GM18868 (cell line): ENCODE measurements around the gene KCNJ15.

Source experiments
- ATAC-seq: cut with Tn5 transposase; IDR thresholded peaks from one replicate; pipeline ENCODE4 v1.9.1; 2021; ENCODE audit warnings: mild to moderate bottlenecking, moderate library complexity; ENCODE audit not compliant: unreplicated experiment

KCNJ15 gene

DNA sequence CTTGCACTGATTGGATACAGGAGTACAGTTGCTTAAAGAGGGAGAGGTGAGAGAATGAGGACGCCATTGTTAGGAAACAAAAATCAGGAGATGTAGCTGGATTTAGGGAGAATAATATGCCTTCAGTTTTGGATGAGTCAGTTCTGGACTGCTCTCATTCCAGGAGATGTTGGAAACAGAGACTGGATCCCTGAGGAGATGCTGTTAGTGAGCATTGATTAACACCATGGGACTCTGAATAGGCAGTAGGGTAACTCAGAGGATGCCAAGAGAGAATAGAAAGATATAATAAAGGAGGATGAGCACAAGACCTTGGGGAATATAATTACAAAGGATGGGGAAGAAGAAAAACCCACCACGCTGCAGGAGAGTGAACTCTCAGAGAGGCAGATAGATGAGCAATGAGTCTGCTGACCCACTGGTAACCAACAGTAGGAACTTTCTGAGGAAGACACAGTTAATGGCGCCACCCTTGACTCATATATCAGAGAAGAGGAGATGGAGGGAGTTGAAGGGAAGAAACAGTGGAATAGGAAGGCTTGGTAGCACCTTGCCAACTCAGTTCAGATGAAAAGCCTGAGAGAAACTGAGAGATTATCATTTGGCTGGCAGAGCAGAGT, 10.5 kb downstream of the KCNJ15 start:
- ATAC-seq: no peak

DNA sequence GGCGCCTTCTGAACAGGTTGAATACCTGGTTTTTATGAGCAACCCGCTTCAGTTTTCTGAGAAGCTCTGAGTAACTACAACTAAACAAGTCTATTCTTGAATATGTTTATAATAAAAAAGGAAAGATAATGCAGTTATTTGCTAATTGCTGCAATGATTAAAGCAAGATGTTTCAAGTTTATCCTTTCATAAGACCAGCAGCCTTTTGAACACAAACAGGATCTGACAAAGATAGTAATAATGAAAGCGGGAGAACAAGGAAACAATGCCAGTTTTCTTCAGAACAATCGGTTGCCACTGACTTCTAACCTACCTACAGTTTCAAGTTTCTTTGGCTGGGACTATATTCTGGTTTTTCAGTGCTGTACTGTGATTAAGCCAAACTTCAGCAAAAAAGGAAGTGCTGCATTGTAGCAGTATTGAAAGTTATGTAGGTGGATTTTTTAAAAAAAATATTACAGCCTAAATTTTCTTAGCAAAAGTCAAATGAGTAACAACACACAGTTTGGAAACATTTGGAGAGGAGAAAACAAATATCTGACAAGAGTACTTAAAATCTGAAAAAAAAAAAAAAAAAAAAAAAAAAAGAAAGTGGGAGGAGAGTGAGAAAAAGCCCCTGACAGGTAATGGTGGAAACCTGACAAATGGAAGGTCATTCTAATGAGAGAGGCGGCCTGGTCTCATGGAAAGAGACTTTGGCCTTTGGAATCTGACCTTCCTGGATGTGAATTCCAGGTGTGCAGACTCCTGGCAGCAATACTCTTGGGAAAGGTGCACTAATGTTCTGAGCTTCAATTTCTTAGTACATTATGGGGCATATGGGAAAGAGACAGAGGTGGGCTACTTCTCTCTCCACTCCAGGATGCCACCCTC, 11.4 kb downstream of the KCNJ15 start:
- ATAC-seq: no peak

DNA sequence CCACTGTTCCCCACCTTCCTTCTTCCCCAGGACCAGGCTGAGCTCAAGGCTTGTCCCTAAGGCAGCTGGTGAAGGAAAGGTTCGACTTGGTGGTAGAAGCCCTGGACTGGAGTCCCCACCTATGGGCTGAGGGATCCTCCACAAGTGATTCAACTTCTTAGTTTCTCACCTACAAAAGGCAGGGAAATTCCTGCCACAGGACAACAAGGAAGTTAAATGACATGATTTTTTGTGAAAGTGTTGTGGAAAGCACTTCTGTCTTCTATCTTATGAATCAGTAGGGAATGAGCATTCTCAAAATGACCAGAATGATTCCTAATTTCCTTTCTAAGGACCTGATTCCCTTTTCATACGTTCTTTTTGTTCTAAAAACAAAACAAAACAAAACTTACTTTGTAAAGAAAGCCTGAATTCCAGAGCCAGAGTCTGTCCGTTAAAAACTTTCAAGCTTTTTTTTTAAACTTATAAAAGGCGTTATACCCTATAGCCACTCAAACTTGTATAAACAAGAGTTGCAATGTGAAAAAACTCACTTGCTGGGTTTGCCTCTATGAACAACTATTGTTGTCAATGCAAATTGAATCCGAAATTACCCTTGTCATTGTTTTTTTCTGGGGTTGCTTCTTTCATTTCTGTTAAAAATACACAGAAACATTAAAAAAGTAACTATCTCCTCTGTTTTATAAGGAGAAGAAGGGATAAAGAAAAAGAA, 12.2 kb downstream of the KCNJ15 start:
- ATAC-seq: peak; percentile 25

GRCh38 chr21:38269576-38269936, 12.8 kb downstream of the KCNJ15 start:
- peak; percentile 81 for ATAC-seq

- no peak for ATAC-seq
Observed at GRCh38 chr21:38272215-38272614, 15.4 kb downstream of the KCNJ15 start.

DNA sequence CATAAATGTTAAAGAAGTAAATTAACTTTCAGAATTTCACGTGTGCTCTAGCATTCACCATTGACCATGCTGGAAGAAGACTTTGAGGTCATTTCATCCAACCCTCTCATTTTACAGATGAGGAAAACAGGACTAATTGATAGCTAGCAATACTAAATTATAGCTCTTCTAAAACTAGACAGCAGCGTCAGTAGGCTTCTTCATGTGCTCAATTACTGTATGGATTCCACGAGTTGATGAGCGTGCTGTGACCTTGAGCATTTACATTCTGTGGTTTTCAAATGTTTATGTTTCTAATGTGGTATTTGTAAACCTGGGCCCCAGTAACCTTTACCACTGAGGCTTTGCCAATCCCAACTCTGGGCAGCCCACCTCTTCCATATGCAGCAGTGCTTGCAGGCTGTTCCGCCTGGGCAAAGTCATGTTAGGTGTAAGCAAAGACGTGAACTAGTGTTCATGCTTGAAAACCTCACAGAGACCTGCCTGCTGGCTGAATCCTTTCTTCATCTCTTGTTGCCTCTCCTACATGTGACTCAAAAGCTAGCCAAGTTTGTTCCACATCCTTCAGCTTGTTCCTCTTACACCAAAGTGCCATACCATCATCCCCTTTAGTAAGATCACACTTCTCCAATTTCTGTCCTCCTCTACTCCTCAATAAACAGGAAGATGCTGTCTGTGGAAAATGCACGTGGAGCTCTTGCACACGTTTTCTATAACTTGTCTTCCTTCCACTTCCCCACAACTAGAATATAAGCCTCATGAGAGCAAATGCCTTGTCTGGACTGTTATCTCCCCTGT, 17.2 kb downstream of the KCNJ15 start:
- no peak for ATAC-seq

- ATAC-seq: no peak
Observed at GRCh38 chr21:38277501-38278131, 20.8 kb downstream of the KCNJ15 start.

DNA sequence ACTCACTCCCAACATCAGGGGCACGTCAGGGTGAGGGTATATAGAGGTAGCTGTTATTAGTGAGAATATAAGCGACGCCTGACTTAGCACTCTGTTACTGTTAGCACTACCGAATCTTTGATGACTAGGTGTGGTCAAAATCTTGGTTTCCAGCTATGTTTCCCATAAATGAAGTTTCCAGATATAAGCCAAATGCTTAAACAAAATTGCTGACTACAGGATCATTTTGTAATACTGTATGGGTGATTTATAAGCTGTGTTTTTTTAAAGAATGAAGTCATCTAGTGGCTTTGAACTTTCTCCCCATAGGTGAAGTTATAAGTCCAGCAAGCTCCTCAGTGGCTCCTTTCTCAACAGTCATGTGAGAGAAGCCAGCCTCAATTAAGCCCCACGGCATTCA, 23.7 kb downstream of the KCNJ15 start:
- no peak for ATAC-seq

GRCh38 chr21:38280867-38281266, 24.1 kb downstream of the KCNJ15 start:
- no peak for ATAC-seq

DNA sequence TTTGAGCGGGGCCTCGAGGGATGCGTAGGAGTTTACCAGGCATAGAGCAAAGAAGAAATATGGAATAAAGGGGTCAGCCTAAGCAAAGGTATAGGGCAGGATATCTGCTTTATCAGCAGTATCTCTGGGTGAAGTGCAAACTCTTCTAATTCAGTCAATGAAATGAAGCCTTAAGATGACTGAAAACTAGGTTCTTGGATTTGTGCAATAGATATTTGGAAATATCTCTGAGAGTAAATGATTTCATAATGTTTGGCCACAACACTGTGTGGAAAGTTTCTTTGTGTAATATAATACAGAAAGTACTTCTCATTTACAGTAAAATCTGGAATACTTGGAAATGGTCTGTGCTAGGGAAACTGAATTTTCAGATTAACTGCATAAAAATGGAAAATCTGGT, 26.1 kb downstream of the KCNJ15 start:
- no peak for ATAC-seq

- no peak for ATAC-seq
Observed at GRCh38 chr21:38284216-38284615, 27.4 kb downstream of the KCNJ15 start.

- no peak for ATAC-seq
Observed at GRCh38 chr21:38286739-38287471, 30.1 kb downstream of the KCNJ15 start.

DNA sequence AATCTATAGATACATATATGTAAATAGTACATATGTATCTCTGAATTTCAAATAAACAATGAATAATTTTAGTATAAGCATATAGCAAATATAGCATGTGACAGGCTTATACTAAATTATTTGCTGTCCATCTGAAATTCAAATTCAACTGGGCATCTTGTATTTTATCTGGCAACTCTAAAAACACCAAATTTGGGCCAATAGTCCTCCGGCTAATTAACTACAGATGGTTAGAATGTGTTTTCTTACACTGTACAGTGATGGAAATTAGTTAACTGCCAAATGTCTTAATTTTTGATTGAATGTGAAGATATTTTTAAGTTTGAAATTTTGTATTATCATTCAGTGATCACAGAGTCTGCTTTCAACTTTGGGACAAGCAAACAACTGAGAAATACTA, 30.7 kb downstream of the KCNJ15 start:
- ATAC-seq: no peak

GRCh38 chr21:38289705-38290485, 33.1 kb downstream of the KCNJ15 start:
- no peak for ATAC-seq

DNA sequence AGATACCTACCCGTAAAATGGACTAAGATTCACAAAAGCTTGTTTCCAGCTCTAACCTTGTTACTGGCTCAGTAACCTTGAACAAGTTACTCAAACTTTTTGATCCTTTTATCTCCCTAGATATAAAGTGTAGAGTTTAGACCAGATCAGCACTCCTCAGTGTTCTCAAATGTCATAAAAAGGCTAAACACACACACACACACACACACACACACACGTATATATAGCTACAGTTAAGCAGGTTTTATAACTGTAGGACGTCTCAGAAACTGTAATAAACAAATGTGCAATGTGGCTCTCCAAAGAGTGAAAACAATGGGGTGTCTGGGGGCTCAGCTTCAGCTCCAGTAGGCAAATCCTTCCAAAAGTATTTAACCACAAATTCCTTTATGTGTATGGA, 34.0 kb downstream of the KCNJ15 start:
- ATAC-seq: no peak

DNA sequence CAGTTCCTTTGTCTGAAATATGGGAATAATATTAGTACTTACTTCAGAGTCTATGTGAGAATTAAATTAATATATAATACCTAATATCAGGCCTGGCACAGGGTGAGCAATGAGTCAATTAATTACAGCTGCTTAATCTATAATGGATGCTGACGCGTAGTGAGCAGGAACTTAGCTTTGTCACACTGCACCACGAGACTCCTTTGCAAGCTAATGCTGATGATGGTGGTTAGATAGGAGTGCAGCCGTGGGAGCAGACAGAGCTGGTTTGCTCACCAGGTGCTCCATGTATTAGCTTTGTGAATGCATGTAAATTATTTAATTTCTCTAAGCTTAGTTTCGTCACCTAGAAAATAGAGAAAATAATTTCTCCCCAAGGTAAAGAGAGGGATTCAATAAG, 35.1 kb downstream of the KCNJ15 start:
- ATAC-seq: no peak

GRCh38 chr21:38293113-38293512, 36.3 kb downstream of the KCNJ15 start:
- ATAC-seq: no peak

DNA sequence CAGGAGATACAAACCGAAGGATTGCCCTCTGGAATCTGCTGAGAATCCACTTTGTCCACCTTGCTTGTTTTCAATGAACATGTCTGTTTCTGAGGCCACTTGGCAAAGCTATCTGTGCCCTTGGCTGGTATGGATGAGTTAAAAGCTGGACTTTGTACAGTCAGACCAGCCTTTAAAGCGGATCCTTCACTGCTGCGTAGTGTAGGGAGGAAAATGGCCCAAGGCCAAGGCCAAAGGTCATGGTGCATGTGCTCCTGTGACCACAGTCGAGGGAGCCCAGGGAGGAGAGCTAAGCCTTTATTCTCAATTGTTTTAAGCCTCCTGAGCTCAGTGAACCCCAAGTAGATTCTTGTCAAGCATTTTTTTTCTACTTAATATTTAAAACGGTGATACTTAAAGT, 37.0 kb downstream of the KCNJ15 start:
- no peak for ATAC-seq

DNA sequence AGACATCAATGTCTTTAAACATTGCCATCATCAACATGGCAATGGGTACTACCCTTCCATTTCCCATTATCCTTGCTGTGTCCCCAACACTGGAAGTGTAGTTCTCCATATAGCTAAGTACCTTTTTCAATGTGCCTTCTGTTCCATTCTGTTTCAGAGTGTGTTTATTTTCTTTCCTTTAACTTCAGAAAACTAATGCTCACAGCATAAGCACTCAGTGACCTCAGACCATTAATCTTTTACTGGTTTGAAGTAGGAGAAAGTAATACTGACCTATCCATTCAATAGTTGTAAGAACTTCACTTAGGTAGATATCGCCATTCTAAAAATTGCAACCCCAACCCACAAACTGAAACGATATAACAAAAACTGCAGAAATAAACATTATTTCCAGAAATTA, 37.8 kb downstream of the KCNJ15 start:
- ATAC-seq: no peak
